GM21515 (cell line): ENCODE measurements around the gene TROAP.
"Not testable (repeated sequence)": the region's sequence is repeated elsewhere in the genome, so short reads cannot be mapped to it uniquely, and the experiment has no call there.

Source experiments
- ATAC-seq: cut with Tn5 transposase; IDR thresholded peaks from one replicate; pipeline ENCODE4 v1.9.1; 2021; ENCODE audit not compliant: unreplicated experiment

TROAP gene

DNA sequence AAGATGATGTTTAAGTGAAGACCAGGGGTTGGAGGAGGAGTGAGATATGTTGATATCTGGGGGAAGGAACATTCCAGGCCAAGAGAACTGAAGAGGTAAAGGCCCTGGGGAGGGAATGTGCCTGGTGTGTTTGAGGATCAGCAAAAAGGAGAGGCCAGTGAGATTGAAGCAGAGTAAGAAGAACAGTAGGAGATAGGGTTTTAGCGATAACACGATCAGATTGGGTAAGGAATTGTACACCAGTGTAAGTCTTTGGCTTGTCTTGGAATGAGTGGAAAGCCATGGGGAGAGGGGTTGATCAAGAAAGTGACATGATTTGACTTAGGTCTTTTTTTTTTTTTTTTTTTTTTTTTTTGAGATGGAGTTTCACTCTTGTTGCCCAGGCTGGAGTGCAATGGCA is 4.8 kb downstream of the TROAP start:
- ATAC-seq = no peak

DNA sequence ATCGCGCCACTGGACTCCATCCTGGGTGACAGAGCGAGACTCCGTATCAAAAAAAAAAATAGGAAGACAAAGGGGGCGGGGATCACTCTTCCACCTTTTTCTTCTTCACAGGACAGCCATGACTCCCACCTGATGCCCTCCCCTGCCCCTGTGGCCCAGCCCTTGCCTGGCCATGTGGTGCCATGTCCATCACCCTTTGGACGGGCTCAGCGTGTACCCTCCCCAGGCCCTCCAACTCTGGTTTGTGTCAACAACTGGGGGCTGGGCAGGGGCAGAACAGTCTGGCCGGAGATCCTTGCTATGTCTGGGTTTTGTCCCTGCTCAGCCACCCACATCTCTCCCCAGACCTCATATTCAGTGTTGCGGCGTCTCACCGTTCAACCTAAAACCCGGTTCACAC is 5.8 kb downstream of the TROAP start:
- no peak for ATAC-seq

GRCh38 chr12:49330032-49330619 is 7.1 kb downstream of the TROAP start:
- ATAC-seq = no peak

GRCh38 chr12:49330631-49331379 is 7.8 kb downstream of the TROAP start:
- no peak for ATAC-seq

DNA sequence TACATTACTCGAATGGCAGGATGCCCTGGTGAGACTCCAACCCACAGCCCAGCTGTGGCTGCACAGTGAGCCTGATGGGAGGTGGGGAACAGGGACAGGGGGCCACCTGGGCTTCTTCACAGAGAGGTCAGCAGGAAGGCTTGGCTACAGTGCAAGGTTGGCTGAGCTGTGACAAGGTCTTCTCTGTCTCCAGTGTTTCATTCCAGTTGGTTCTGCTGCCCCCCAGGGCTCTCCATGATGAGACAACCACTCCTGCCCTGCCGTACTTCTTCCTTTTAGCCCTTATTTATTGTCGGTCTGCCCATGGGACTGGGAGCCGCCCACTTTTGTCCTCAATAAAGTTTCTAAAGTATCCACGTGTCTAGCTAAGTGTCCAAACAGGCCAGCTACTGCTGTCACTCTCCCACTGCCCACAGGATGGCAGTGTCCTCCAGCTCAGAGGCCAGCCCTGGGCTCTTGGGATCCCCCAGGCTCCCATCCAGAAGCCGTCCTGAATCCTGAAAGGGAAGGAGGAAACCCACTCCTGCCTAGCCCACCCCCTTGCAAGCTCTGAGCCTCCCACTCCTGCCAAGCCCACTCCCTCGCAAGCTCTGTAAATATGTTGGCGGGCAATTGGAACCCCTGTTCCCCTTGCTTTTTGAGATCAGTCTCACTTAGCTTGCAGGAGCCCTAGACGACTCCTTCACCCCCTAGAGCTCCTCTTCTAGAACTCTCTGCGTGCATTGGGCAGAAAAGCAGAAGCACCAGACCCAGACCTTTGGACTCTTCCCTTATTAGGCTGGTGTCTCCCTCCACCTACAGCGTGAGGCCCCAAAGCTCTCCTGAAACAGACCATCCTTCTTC is 8.5 kb downstream of the TROAP start:
- no peak for ATAC-seq

DNA sequence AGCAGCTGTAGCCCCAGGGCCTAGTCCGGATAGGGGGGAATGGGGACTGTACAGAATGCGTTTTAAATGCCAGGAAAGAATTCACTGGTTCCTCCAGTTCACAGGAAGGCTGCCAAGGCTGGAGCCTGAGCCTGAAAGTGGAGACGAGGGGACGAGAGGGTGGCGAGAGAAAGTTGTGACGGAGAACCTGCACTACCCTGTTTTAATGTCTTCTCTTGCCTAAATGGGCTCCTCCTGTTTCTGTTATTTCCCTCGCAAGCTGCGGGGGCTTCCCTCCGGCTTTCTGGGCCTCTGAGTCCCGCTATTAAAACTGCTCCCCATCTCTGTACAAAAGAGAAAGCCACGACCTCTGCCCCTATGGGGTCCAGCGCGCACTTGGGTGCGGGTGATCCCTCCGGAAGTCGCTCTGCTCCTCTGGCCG is 9.4 kb downstream of the TROAP start:
- no peak for ATAC-seq

DNA sequence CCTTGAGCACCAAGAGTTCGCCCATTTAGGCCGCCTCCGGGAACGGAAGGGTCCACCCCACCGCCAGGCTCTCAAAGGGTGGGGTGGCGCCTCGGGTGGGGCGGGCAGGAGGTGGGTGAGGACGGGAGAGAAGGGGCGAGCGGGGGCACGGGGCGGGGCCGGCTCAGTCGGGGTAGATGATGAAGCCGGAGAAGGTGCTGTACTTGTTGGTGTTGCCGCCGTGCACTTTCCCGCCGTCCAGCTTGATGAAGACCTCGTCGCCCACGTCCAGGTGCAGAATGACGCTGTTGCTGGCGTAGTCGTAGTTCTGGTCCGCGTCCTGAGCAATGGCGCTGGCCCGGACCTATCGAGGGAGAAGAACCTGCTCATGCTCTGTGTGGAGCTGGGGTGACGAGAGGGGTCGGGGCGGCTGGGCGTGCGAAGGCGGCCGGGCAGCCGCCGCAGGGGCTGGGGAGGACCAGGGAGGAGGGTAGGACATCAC is 9.9 kb downstream of the TROAP start:
- no peak for ATAC-seq

- not testable (repeated sequence) for ATAC-seq
Measured at GRCh38 chr12:49333778-49334177, 10.7 kb downstream of the TROAP start.

- no peak for ATAC-seq
Measured at GRCh38 chr12:49334226-49334625, 11.2 kb downstream of the TROAP start.

GRCh38 chr12:49334681-49335080 is 11.6 kb downstream of the TROAP start:
- no peak for ATAC-seq

DNA sequence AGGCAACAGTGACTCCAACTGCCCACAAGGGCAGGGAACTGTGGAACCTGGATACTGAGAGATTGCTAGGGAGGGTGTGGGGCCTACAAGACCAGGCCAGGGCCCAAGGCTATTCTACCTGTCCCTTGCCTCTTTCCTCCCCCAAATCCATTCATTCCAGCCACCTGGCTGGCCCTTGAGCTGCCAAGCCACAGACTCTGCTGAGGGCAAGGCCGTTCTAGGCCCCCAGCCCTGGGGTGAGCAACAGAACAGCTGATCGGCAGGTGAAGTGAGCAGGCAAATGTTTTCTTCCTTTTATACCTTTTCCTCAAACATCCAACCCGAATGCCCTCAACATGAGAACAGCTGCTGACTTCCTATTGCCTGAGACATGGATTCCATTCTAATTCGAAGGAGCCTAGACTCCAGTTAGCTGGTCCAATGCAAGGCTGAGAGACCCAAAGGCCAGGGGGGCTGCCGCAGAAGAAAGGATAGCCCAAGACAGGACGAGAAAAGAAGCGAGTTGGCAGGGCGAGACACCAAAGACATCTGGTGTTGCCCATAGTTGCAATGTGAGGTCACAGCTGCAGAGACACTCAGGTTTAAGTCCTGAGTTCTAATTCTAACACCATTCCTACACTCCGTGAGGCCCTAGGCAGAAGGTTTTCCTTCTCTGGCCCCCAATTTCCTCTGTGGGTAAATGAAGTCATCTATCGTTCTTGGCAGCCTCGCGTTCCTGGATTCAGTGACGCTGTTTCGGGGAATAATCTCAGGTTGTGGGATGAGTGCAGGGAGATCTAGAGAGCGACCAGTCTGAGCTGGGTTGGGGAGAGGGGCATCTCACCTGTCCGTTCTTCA is 12.3 kb downstream of the TROAP start:
- ATAC-seq = no peak

DNA sequence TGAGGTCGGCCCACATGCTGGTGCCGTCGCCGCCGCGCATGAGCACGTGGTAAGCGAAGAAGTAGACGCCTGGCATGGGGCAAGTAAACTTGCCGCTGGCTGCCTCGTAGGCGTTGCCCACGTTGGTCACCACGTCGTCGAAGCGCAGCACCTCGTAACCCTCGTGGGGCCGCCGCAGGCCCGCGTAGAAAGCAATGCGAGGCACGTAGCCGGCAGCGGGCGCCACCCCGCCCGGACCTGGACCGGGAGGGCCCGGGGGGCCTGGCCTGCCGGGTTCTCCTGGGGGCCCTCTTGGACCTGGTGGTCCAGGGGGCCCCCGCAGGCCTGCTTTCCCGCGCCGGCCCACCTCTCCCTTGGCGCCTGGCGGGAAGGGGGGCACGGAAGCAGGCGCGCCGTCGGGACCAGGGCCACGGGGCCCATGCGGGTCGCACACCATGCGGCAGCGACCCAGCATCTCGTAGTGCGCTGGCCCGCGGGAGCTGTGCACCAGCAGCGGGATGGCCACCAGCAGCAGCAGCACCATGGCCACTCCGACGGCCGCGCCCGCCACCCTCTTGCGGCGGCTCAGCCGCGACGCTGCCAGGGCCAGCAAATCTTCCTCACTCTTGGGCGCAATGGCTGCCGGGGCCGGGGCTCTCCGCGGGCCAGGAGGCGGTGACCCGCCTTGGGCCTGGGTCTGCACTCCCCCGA is 13.0 kb downstream of the TROAP start:
- no peak for ATAC-seq

GRCh38 chr12:49336645-49337584 is 13.9 kb downstream of the TROAP start, which contains the start of gene C1QL4:
Gene C1QL4 (minus strand): TSS chr12:49337188. CDS start chr12:49336477, 711 bp downstream.
- ATAC-seq = peak; percentile 61

DNA sequence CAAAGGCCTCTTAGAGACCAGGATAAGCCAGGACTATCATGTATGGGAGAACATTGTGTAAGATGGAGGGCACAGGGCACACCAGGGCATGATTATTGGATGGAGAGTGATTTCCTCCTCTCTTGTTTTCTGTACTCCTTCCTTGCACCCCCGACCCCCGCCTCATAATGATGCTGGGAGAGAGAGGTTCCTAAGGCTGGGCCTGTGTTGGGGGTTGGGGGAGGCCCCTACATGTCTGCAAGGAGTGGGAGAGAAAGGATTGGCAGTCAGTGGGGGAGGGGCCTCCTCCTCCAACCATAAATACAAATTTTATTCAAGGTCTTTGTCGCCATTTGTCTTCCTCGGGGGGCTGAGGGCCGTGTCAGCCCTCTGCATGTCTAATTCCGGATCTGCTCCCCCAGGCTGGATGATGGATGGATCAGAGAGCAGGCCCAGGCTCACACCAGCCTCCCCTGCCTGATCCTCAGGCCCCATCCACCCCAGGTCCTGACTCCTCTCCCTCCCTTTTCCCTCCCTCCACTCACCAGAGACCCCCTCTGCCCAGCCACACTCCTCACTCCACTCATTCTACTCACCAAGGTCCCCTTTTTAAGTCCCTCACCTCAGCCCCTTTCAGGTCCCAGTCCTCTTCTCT is 15.9 kb downstream of the TROAP start:
- ATAC-seq = no peak

- ATAC-seq = no peak
Measured at GRCh38 chr12:49339464-49339861, 16.4 kb downstream of the TROAP start.

- no peak for ATAC-seq
Measured at GRCh38 chr12:49340095-49340870, 17.2 kb downstream of the TROAP start.

GRCh38 chr12:49340971-49341776 is 18.1 kb downstream of the TROAP start:
- ATAC-seq = no peak
